ENCODE data around the gene SLC6A2. TPM values are rescaled to one million over a fixed set of nuclear protein-coding genes. Genes with fewer than 3 reads are reported as not detected.

SLC6A2 gene
- total and polyA plus RNA-seq, 2 experiments from 2014 or later, result 0.35 to 0.39 TPM

- Histone ChIP-seq H3K27ac (ENCODE audit: low read depth) (no peak overlapping the region), H3K27me3 (ENCODE audit: insufficient read depth) (no peaks in the 10 kb centered on the region), H3K4me2 (no peak overlapping the region), H3F3A (replicated peaks; ENCODE audit: low read depth) (no peaks in the 10 kb centered on the region), H3K79me2 (replicated peaks; ENCODE audit: insufficient read depth) (no peaks in the 10 kb centered on the region), H3K4me3 (no peak overlapping the region), H3K9me2 (ENCODE audit: insufficient read depth) (no peaks in the 10 kb centered on the region), H3K4me1 (ENCODE audit: insufficient read depth) (no peaks in the 10 kb centered on the region), H4K20me1 (replicated peaks; ENCODE audit: insufficient read depth) (no peaks in the 10 kb centered on the region), H2AFZ (no peak overlapping the region), H3K36me3 (ENCODE audit: insufficient read depth) (no peaks in the 10 kb centered on the region)
- Mint-ChIP-seq H3K4me1 (no peaks in the 10 kb centered on the region), H3K9me3 (no peaks in the 10 kb centered on the region), H3K27ac (no peak overlapping the region), H3K36me3 (ENCODE audit: low read depth) (no peaks in the 10 kb centered on the region), H3K27me3 (ENCODE audit: insufficient read depth, low read depth, poor library complexity) (no peaks in the 10 kb centered on the region), H3K4me3 (no peak overlapping the region)
- DNase-seq (ENCODE audit: low spot score), result no peak
- ATAC-seq, result no peak
- TF ChIP-seq JUNB (IDR thresholded peaks at IDR 0.05; ENCODE audit: unreplicated experiment), result no peak
- TF ChIP-seq, protein P1, sequence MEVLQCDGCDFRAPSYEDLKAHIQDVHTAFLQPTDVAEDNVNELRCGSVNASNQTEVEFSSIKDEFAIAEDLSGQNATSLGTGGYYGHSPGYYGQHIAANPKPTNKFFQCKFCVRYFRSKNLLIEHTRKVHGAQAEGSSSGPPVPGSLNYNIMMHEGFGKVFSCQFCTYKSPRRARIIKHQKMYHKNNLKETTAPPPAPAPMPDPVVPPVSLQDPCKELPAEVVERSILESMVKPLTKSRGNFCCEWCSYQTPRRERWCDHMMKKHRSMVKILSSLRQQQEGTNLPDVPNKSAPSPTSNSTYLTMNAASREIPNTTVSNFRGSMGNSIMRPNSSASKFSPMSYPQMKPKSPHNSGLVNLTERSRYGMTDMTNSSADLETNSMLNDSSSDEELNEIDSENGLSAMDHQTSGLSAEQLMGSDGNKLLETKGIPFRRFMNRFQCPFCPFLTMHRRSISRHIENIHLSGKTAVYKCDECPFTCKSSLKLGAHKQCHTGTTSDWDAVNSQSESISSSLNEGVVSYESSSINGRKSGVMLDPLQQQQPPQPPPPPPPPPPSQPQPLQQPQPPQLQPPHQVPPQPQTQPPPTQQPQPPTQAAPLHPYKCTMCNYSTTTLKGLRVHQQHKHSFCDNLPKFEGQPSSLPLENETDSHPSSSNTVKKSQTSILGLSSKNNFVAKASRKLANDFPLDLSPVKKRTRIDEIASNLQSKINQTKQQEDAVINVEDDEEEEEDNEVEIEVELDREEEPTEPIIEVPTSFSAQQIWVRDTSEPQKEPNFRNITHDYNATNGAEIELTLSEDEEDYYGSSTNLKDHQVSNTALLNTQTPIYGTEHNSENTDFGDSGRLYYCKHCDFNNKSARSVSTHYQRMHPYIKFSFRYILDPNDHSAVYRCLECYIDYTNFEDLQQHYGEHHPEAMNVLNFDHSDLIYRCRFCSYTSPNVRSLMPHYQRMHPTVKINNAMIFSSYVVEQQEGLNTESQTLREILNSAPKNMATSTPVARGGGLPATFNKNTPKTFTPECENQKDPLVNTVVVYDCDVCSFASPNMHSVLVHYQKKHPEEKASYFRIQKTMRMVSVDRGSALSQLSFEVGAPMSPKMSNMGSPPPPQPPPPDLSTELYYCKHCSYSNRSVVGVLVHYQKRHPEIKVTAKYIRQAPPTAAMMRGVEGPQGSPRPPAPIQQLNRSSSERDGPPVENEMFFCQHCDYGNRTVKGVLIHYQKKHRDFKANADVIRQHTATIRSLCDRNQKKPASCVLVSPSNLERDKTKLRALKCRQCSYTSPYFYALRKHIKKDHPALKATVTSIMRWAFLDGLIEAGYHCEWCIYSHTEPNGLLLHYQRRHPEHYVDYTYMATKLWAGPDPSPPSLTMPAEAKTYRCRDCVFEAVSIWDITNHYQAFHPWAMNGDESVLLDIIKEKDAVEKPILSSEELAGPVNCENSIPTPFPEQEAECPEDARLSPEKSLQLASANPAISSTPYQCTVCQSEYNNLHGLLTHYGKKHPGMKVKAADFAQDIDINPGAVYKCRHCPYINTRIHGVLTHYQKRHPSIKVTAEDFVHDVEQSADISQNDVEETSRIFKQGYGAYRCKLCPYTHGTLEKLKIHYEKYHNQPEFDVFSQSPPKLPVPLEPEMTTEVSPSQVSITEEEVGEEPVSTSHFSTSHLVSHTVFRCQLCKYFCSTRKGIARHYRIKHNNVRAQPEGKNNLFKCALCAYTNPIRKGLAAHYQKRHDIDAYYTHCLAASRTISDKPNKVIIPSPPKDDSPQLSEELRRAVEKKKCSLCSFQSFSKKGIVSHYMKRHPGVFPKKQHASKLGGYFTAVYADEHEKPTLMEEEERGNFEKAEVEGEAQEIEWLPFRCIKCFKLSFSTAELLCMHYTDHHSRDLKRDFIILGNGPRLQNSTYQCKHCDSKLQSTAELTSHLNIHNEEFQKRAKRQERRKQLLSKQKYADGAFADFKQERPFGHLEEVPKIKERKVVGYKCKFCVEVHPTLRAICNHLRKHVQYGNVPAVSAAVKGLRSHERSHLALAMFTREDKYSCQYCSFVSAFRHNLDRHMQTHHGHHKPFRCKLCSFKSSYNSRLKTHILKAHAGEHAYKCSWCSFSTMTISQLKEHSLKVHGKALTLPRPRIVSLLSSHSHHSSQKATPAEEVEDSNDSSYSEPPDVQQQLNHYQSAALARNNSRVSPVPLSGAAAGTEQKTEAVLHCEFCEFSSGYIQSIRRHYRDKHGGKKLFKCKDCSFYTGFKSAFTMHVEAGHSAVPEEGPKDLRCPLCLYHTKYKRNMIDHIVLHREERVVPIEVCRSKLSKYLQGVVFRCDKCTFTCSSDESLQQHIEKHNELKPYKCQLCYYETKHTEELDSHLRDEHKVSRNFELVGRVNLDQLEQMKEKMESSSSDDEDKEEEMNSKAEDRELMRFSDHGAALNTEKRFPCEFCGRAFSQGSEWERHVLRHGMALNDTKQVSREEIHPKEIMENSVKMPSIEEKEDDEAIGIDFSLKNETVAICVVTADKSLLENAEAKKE (CRISPR knock-in tag; IDR thresholded peaks at IDR 0.05), result no peak
- TF ChIP-seq ZNF331 (CRISPR knock-in tag; IDR thresholded peaks at IDR 0.05; ENCODE audit: low read depth), result no peak
- TF ChIP-seq, protein P2, sequence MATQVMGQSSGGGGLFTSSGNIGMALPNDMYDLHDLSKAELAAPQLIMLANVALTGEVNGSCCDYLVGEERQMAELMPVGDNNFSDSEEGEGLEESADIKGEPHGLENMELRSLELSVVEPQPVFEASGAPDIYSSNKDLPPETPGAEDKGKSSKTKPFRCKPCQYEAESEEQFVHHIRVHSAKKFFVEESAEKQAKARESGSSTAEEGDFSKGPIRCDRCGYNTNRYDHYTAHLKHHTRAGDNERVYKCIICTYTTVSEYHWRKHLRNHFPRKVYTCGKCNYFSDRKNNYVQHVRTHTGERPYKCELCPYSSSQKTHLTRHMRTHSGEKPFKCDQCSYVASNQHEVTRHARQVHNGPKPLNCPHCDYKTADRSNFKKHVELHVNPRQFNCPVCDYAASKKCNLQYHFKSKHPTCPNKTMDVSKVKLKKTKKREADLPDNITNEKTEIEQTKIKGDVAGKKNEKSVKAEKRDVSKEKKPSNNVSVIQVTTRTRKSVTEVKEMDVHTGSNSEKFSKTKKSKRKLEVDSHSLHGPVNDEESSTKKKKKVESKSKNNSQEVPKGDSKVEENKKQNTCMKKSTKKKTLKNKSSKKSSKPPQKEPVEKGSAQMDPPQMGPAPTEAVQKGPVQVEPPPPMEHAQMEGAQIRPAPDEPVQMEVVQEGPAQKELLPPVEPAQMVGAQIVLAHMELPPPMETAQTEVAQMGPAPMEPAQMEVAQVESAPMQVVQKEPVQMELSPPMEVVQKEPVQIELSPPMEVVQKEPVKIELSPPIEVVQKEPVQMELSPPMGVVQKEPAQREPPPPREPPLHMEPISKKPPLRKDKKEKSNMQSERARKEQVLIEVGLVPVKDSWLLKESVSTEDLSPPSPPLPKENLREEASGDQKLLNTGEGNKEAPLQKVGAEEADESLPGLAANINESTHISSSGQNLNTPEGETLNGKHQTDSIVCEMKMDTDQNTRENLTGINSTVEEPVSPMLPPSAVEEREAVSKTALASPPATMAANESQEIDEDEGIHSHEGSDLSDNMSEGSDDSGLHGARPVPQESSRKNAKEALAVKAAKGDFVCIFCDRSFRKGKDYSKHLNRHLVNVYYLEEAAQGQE (IDR thresholded peaks at IDR 0.05; ENCODE audit: unreplicated experiment), result no peak
- TF ChIP-seq NANOG (IDR thresholded peaks at IDR 0.05; ENCODE audit: borderline replicate concordance), result no peak
- no peak for TF ChIP-seq EZH2phosphoT487 (IDR thresholded peaks at IDR 0.05; ENCODE audit: unreplicated experiment)
These were observed 22.5 kb downstream of the SLC6A2 start for GRCh38 chr16:55678161-55678821.
